ENCODE measurements around the gene GRIP2.

Gene GRIP2

GRCh38 chr3:14440531-14441239, 99.5 kb downstream of the GRIP2 start:
- Histone ChIP-seq H3K9ac (no peak overlapping the region), H3K36me3 (ENCODE audit: control insufficient read depth, insufficient read depth, low read length) (no peaks in the 10 kb centered on the region), H3K4me3 (ENCODE audit: low read depth, low read length) (no peak overlapping the region), H3K9me3 (ENCODE audit: control insufficient read depth, low read length) (no peaks in the 10 kb centered on the region), H2AFZ (no peak overlapping the region), H3K27me3 (ENCODE audit: control insufficient read depth, insufficient read depth, low read length) (no peaks in the 10 kb centered on the region), H3K79me2 (no peaks in the 10 kb centered on the region), H3K4me2 (ENCODE audit: low read length) (no peak overlapping the region), H3K27ac (no peak overlapping the region), H3K4me1 (no peaks in the 10 kb centered on the region)
- TF ChIP-seq CTCF (IDR thresholded peaks at IDR 0.05) = no peak

GRCh38 chr3:14440168-14440518, 100.0 kb downstream of the GRIP2 start:
- Histone ChIP-seq H3K36me3 (ENCODE audit: control insufficient read depth, insufficient read depth, low read length) (no peaks in the 10 kb centered on the region), H3K4me3 (ENCODE audit: low read depth, low read length) (no peak overlapping the region)

GRCh38 chr3:14439501-14440167, 100.5 kb downstream of the GRIP2 start:
- Histone ChIP-seq H3K36me3 (ENCODE audit: control insufficient read depth, insufficient read depth, low read length) (no peaks in the 10 kb centered on the region), H3K27ac (no peak overlapping the region), H3K9ac (no peak overlapping the region), H3K27me3 (ENCODE audit: control insufficient read depth, insufficient read depth, low read length) (no peaks in the 10 kb centered on the region), H3K4me1 (no peaks in the 10 kb centered on the region), H3K4me2 (ENCODE audit: low read length) (no peak overlapping the region), H3K9me3 (ENCODE audit: control insufficient read depth, low read length) (no peaks in the 10 kb centered on the region), H3K79me2 (no peaks in the 10 kb centered on the region), H3K4me3 (ENCODE audit: low read depth, low read length) (no peak overlapping the region), H2AFZ (no peak overlapping the region)
- TF ChIP-seq CTCF (IDR thresholded peaks at IDR 0.05) = no peak

More at GRCh38 chr3:14440168-14440518, 100.0 kb downstream of the GRIP2 start:
- Histone ChIP-seq H2AFZ (no peak overlapping the region), H3K27ac (no peak overlapping the region), H3K79me2 (no peaks in the 10 kb centered on the region), H3K4me1 (no peaks in the 10 kb centered on the region), H3K27me3 (ENCODE audit: control insufficient read depth, insufficient read depth, low read length) (no peaks in the 10 kb centered on the region), H3K9ac (no peak overlapping the region), H3K4me2 (ENCODE audit: low read length) (no peak overlapping the region), H3K9me3 (ENCODE audit: control insufficient read depth, low read length) (no peaks in the 10 kb centered on the region)
- TF ChIP-seq CTCF (IDR thresholded peaks at IDR 0.05) = no peak
